ENCODE measurements around the gene ALDH3B2. TPM values are rescaled to one million over a fixed set of nuclear protein-coding genes. Genes with fewer than 3 reads are reported as not detected.

Gene ALDH3B2
- total RNA-seq, 2 donors from 2014 or later: 1.8 to 4.4 TPM

- 86% methylated on average over 10 of the region's 10 CpGs for WGBS
- DNase-seq (ENCODE audit: low spot score): no peak
- TF ChIP-seq CTCF (IDR thresholded peaks at IDR 0.05) (no peak), POLR2AphosphoS5 (IDR thresholded peaks at IDR 0.05) (no peak), POLR2A (IDR thresholded peaks at IDR 0.05) (no peak)
These were observed 25.1 kb upstream of the ALDH3B2 start for GRCh38 chr11:67699521-67699920.

GRCh38 chr11:67698247-67698646 is 23.8 kb upstream of the ALDH3B2 start:
- intact Hi-C loops (cut with DNase I): no loop called here
- DNase-seq (ENCODE audit: low spot score): no peak
- no peak for TF ChIP-seq CTCF (IDR thresholded peaks at IDR 0.05)
- TF ChIP-seq POLR2A (IDR thresholded peaks at IDR 0.05): no peak
- no peak for TF ChIP-seq POLR2AphosphoS5 (IDR thresholded peaks at IDR 0.05)
- Histone ChIP-seq H3K4me3 (no peak overlapping the region), H3K27ac (no peak overlapping the region), H3K4me1 (replicated peaks) (no peaks in the 10 kb centered on the region), H3K27me3 (replicated peaks; ENCODE audit: insufficient read depth) (no peaks in the 10 kb centered on the region), H3K36me3 (no peaks in the 10 kb centered on the region), H3K9me3 (no peaks in the 10 kb centered on the region)
- 85% methylated on average over 6 of the region's 6 CpGs for WGBS

More at GRCh38 chr11:67699521-67699920, 25.1 kb upstream of the ALDH3B2 start:
- no peaks in the 10 kb centered on the region for H3K36me3 ChIP-seq
- no peak overlapping the region for H3K27ac ChIP-seq
- no peaks in the 10 kb centered on the region for H3K9me3 ChIP-seq
- intact Hi-C loops (cut with DNase I): no loop called here
- no peaks in the 10 kb centered on the region for H3K4me1 ChIP-seq (replicated peaks)
- H3K27me3 ChIP-seq (replicated peaks; ENCODE audit: insufficient read depth): no peaks in the 10 kb centered on the region
- H3K4me3 ChIP-seq: no peak overlapping the region

- no peaks in the 10 kb centered on the region for H3K36me3 ChIP-seq
- intact Hi-C loops (cut with DNase I): no loop called here
- WGBS: 81% methylated on average over 4 of the region's 4 CpGs
- H3K27ac ChIP-seq: no peak overlapping the region
- no peak for DNase-seq (ENCODE audit: low spot score)
- H3K9me3 ChIP-seq: no peaks in the 10 kb centered on the region
- H3K4me3 ChIP-seq: no peak overlapping the region
- TF ChIP-seq POLR2AphosphoS5 (IDR thresholded peaks at IDR 0.05) (no peak), POLR2A (IDR thresholded peaks at IDR 0.05) (no peak), CTCF (IDR thresholded peaks at IDR 0.05) (no peak)
- no peaks in the 10 kb centered on the region for H3K4me1 ChIP-seq (replicated peaks)
- H3K27me3 ChIP-seq (replicated peaks; ENCODE audit: insufficient read depth): no peaks in the 10 kb centered on the region
These were observed 23.4 kb upstream of the ALDH3B2 start for GRCh38 chr11:67697846-67698245.

GRCh38 chr11:67696998-67697397 is 22.6 kb upstream of the ALDH3B2 start:
- intact Hi-C loops (cut with DNase I): no loop called here
- no peak for TF ChIP-seq POLR2A (IDR thresholded peaks at IDR 0.05)
- H3K4me3 ChIP-seq: no peak overlapping the region
- no peaks in the 10 kb centered on the region for H3K4me1 ChIP-seq (replicated peaks)
- H3K36me3 ChIP-seq: no peaks in the 10 kb centered on the region
- DNase-seq (ENCODE audit: low spot score): no peak
- no peaks in the 10 kb centered on the region for H3K9me3 ChIP-seq
- H3K27me3 ChIP-seq (replicated peaks; ENCODE audit: insufficient read depth): no peaks in the 10 kb centered on the region
- H3K27ac ChIP-seq: no peak overlapping the region
- 95% methylated on average over 7 of the region's 7 CpGs for WGBS

- DNase-seq (ENCODE audit: low spot score): no peak
- WGBS: 82% methylated on average over 12 of the region's 12 CpGs
- intact Hi-C loops (cut with DNase I): no loop called here
- no peaks in the 10 kb centered on the region for H3K27me3 ChIP-seq (replicated peaks; ENCODE audit: insufficient read depth)
- H3K27ac ChIP-seq: no peak overlapping the region
- H3K9me3 ChIP-seq: no peaks in the 10 kb centered on the region
- no peak for TF ChIP-seq POLR2A (IDR thresholded peaks at IDR 0.05)
- TF ChIP-seq CTCF (IDR thresholded peaks at IDR 0.05): no peak
- no peak for TF ChIP-seq POLR2AphosphoS5 (IDR thresholded peaks at IDR 0.05)
- no peaks in the 10 kb centered on the region for H3K4me1 ChIP-seq (replicated peaks)
- no peak overlapping the region for H3K4me3 ChIP-seq
- no peaks in the 10 kb centered on the region for H3K36me3 ChIP-seq
These were observed 21.2 kb upstream of the ALDH3B2 start for GRCh38 chr11:67695606-67696005.
